HG03060 (cell line): ENCODE data around the gene AFM.
"Not testable (repeated sequence)": the region's sequence is repeated elsewhere in the genome, so short reads cannot be mapped to it uniquely, and the experiment has no call there.

ENCODE experiments used
- ATAC-seq: cut with Tn5 transposase; IDR thresholded peaks from one replicate; pipeline ENCODE4 v1.9.1; 2021; ENCODE audit warnings: low read depth, moderate number of reproducible peaks; ENCODE audit not compliant: unreplicated experiment

The AFM gene

GRCh38 chr4:73501664-73502265 is 20.2 kb downstream of the AFM start:
- no peak for ATAC-seq

- no peak for ATAC-seq
These were observed 24.0 kb downstream of the AFM start for GRCh38 chr4:73505567-73505966.

- no peak for ATAC-seq
These were observed 26.0 kb downstream of the AFM start for GRCh38 chr4:73507541-73507940.

DNA sequence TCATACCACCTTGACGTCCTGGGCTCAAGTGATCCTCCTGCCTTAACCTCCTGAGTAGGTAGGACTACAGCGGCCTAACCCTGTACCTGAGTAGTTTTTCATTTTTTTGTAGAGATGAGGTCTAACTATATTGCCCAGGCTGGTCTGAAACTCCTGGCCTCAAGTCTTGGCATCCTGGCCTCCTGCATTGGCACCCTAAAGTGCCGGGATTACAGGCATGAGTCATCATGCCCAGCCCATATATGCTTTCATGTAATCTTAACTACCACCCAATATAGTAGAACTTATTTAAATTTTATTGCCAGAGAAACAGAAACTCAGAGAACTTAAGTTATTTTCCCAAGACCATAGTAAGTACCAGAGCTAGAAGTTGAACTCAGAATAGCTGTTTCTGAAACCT is 27.1 kb downstream of the AFM start:
- ATAC-seq = no peak

DNA sequence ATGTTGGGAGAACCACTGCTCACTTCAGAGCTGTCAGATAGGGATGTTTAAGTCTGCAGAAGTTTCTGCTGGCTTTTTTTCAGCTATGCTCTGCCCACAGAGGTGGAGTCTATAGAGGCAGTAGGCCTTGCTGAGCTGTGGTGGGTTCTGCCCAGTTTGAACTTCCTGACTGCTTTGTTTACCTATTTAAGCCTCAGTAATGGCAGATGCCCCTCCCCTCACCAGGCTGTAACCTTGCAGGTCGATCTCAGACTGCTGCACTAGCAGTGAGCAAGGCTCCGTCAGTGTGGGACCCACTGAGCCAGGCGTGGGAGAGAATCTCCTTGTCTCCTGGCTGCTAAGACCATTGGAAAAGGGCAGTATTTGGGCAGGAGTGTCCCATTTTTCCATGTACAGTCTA is 36.8 kb downstream of the AFM start:
- no peak for ATAC-seq

DNA sequence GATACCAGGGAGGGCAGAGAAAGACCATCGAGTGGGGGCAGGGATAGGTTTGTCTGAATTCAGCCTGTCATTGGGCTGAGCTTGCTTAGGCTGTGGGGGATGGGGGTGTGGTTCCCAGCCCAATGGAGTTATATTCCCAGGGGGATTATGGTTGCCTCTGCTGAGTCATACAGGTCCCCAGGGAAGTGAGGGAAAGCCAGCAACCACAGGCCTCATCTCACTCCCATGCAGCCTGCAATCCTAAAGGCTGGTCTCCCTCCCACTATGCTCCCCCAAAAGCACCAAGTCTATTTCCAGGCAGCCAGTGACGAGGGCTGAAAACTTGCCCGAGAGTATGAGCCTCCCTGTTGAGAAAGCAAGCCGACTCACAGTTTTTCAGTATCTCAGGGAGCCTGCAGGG is 39.3 kb downstream of the AFM start:
- ATAC-seq = no peak

DNA sequence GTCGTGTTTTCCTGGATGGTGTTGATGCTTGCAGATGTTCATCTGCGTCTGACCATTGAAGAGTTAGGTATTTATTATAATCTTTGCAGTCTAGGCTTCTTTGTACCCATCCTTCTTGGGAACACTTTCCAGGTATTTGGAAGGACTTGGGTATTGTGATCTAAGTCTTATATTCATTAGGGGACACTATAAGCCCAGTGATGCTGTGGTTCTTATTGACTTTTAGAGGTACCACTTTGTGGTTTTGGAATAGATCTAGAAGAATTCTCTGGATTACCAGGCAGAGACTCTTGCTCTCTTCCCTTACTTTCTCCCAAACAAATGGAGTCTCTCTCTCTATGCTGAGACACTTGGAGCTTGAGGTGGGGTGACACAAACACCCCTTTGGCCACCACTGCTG is 41.6 kb downstream of the AFM start:
- no peak for ATAC-seq

DNA sequence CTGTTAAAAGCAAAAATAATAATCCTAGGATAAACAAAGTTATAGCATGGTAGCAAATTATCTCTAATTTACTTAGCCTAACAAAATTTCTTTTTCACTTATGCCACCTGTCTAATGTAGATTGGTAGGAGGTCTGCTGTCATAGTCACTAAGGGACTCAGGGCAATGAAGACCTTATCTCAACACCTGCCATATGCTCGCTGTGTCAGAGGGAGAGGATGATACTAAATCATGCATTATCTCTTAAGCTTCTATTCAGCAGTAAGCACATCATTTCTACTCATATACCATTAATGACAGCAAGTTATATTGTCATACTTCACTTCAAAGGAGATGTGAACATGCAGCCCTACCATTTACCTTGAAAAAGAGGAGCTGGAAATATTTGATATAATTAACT is 44.1 kb downstream of the AFM start:
- ATAC-seq = no peak

DNA sequence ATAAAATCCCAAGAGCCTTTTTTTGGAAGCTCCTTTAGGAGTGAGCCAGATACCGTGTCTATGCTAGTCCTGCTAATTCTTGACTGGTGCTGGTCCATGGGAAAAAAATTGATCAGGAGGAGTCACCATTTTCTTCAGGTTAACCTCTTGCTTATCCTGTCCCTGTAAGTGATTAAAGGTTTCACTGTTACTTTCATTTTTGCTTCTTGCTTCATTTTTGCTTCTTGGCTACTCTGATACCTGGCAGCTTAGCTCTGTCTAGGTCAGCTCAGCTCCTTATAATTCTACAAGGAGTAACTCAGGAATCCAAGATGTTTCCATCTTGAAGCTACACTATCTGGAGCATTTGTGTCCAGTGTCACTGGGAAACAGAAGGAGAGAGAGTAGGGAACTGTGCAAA is 45.7 kb downstream of the AFM start:
- no peak for ATAC-seq

DNA sequence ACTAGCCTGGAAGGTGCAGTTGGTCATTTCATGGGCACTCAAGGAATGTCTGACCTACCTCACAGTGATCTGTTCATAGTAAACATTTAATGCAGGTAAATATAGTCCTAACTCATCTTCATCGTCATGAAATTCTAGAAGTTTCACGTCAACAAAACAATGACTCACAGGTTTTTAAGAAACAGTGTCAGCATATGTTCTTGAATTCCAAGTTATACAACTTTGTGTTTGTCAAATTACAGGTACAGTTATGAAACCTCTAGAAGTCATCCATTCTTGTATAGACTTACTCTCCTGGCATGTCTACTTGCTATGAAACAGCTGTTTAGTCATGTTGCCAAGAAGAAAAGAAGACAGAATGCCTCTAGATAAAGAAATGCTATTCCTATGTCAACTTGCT is 46.6 kb downstream of the AFM start:
- ATAC-seq = no peak

GRCh38 chr4:73533515-73534422 is 52.2 kb downstream of the AFM start:
- no peak for ATAC-seq

GRCh38 chr4:73538162-73538561 is 56.6 kb downstream of the AFM start:
- ATAC-seq = no peak

DNA sequence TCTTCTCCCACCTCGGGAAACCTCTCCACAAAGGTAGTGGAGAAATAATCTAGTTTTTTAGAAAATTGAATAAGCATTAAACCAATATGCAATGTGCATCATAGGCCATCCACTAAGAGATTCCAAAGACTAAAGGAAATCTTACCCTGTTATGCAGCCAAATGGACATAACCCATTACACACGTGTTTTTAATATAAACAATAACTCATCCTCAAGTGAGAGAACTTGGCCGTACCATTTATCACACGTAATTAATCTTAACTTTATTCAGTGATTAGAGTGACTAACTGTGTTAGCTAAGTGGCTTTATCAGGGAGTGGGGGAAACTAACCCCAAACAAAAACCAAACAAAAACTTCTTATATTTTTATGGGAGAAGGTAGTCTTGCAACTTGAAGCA is 57.8 kb downstream of the AFM start:
- no peak for ATAC-seq

DNA sequence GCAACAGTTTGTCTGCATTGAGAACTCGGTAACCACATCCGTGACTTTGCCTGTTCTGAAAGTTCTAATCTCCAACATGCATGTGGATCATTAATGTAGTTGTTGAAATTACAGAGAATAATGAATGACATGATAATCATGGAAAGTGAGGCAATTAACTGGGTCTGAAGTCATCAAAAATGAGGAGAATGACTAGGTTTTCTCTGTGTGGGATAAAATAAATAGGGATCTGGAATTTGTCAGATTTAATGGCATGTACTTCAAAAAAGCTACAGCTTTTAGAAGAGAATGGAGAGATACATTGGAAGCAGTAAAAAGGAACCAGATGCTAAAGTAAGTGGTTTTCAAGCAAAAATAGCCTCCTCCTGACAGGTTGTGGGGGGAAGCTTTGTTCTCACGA is 59.3 kb downstream of the AFM start:
- no peak for ATAC-seq

GRCh38 chr4:73541251-73541650 is 59.7 kb downstream of the AFM start:
- ATAC-seq = no peak

- ATAC-seq = no peak
These were observed 63.1 kb downstream of the AFM start for GRCh38 chr4:73544620-73545019.

DNA sequence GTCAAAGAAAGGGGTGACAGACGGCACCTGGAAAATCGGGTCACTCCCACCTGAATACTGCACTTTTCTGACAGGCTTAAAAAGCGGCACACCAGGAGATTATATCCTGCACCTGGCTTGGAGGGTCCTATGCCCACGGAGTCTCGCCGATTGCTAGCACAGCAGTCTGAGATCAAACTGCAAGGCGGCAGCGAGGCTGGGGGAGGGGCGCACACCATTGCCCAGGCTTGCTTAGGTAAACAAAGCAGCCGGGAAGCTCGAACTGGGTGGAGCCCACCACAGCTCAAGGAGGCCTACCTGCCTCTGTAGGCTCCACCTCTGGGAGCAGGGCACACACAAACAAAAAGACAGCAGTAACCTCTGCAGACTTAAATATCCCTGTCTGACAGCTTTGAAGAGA is 69.3 kb downstream of the AFM start:
- ATAC-seq = not testable (repeated sequence)
